GM19240 (cell line): ENCODE data around the gene AGAP2.

Experiments
- DNase-seq: peaks from one replicate; pipeline ENCODE4 v3.0.0; 2011; ENCODE audit warnings: low spot score; ENCODE audit not compliant: insufficient read length

AGAP2 gene

GRCh38 chr12:57753756-57754337 lies 15.3 kb upstream of the AGAP2 start:
- no peak for DNase-seq

- DNase-seq, result no peak
Measured at GRCh38 chr12:57752668-57753000, 14.1 kb upstream of the AGAP2 start.

GRCh38 chr12:57751788-57752667 lies 13.5 kb upstream of the AGAP2 start, which contains the start of gene CDK4:
Gene CDK4, minus strand, starts transcription at chr12:57752310. Its CDS starts 593 bp downstream, at chr12:57751717.
- DNase-seq, result peak; percentile 99

- no peak for DNase-seq
Measured at GRCh38 chr12:57751432-57751787, 12.9 kb upstream of the AGAP2 start.

- no peak for DNase-seq
Measured at GRCh38 chr12:57750561-57751431, 12.3 kb upstream of the AGAP2 start.

GRCh38 chr12:57749061-57749460 lies 10.5 kb upstream of the AGAP2 start:
- no peak for DNase-seq

- no peak for DNase-seq
Measured at GRCh38 chr12:57746025-57746424, 7.5 kb upstream of the AGAP2 start.

GRCh38 chr12:57745485-57745881 lies 6.9 kb upstream of the AGAP2 start:
- DNase-seq, result no peak

GRCh38 chr12:57744777-57745484 lies 6.4 kb upstream of the AGAP2 start, which contains the start of gene TSPAN31:
Gene TSPAN31, plus strand, starts transcription at chr12:57745039. Its CDS starts 116 bp downstream, at chr12:57745155.
- DNase-seq, result peak; percentile 88

GRCh38 chr12:57744194-57744776 lies 5.7 kb upstream of the AGAP2 start:
- no peak for DNase-seq

- no peak for DNase-seq
Measured at GRCh38 chr12:57743769-57744168, 5.2 kb upstream of the AGAP2 start.

GRCh38 chr12:57741844-57742738 lies 3.5 kb upstream of the AGAP2 start:
- peak; percentile 89 for DNase-seq

GRCh38 chr12:57741413-57741789 lies 2.9 kb upstream of the AGAP2 start:
- no peak for DNase-seq

- peak; percentile 88 for DNase-seq
Measured at GRCh38 chr12:57740656-57741412, 2.3 kb upstream of the AGAP2 start.

GRCh38 chr12:57739914-57740538 lies 1.5 kb upstream of the AGAP2 start:
- DNase-seq, result no peak

GRCh38 chr12:57739387-57739786 lies 845 bp upstream of the AGAP2 start:
- DNase-seq, result no peak

- DNase-seq, result no peak
Measured at GRCh38 chr12:57737467-57738460, 778 bp downstream of the AGAP2 start.
